BLaER1 (cell line): ENCODE measurements around the gene RTF2.

Source experiments
- H3K27ac ChIP-seq: shearing (Covaris generic); formaldehyde crosslinking; 2 replicates; pipeline ENCODE4 v1.8.1; 2022
- H3K27me3 ChIP-seq: shearing (Covaris generic); formaldehyde crosslinking; 2 replicates; pipeline ENCODE4 v1.8.1; 2022
- H3K36me3 ChIP-seq: shearing (Covaris generic); formaldehyde crosslinking; 2 replicates; pipeline ENCODE4 v1.8.1; 2022
- H3K4me1 ChIP-seq: shearing (Covaris generic); formaldehyde crosslinking; 2 replicates; pipeline ENCODE4 v1.8.1; 2022
- H3K4me2 ChIP-seq: shearing (Covaris generic); formaldehyde crosslinking; 2 replicates; pipeline ENCODE4 v1.8.1; 2022
- H3K4me3 ChIP-seq: shearing (Covaris generic); formaldehyde crosslinking; 2 replicates; pipeline ENCODE4 v1.8.1; 2022
- H3K9ac ChIP-seq: shearing (Covaris generic); formaldehyde crosslinking; 2 replicates; pipeline ENCODE4 v1.8.1; 2022
- H3K9me3 ChIP-seq: shearing (Covaris generic); formaldehyde crosslinking; 2 replicates; pipeline ENCODE4 v1.8.1; 2022
- H4K20me1 ChIP-seq: shearing (Covaris generic); formaldehyde crosslinking; 2 replicates; pipeline ENCODE4 v1.8.1; 2022
- Cebpa-rat ChIP-seq: shearing (Covaris generic); IDR thresholded peaks from 2 replicates; pipeline ENCODE4 v1.8.1; 2022

Gene RTF2

GRCh38 chr20:56437196-56437960 lies 31.0 kb upstream of the RTF2 start:
- Histone ChIP-seq H3K9me3 (no peaks in the 10 kb centered on the region), H3K4me1 (peaks cover 24% of the 10 kb centered on the region), H3K27ac (no peak overlapping the region), H3K36me3 (no peaks in the 10 kb centered on the region), H3K27me3 (no peaks in the 10 kb centered on the region), H3K4me3 (no peak overlapping the region), H3K9ac (no peak overlapping the region), H4K20me1 (no peaks in the 10 kb centered on the region), H3K4me2 (no peak overlapping the region)
- TF ChIP-seq Cebpa-rat = no peak

GRCh38 chr20:56438284-56438683 lies 30.1 kb upstream of the RTF2 start:
- H3K27me3 ChIP-seq = no peaks in the 10 kb centered on the region
- no peak overlapping the region for H3K27ac ChIP-seq
- H3K36me3 ChIP-seq = no peaks in the 10 kb centered on the region
- H3K4me1 ChIP-seq = peaks cover 30% of the 10 kb centered on the region
- no peak overlapping the region for H3K9ac ChIP-seq
- H3K4me2 ChIP-seq = no peak overlapping the region
- no peaks in the 10 kb centered on the region for H4K20me1 ChIP-seq
- H3K4me3 ChIP-seq = no peak overlapping the region
- TF ChIP-seq Cebpa-rat = no peak
- no peaks in the 10 kb centered on the region for H3K9me3 ChIP-seq

- Histone ChIP-seq H3K4me1 (peaks cover 30% of the 10 kb centered on the region), H4K20me1 (no peaks in the 10 kb centered on the region), H3K9ac (no peak overlapping the region), H3K27ac (no peak overlapping the region), H3K27me3 (no peaks in the 10 kb centered on the region), H3K4me3 (no peak overlapping the region), H3K36me3 (no peaks in the 10 kb centered on the region), H3K4me2 (peak overlapping the region; percentile 47), H3K9me3 (no peaks in the 10 kb centered on the region)
- TF ChIP-seq Cebpa-rat = no peak
These were observed 28.6 kb upstream of the RTF2 start for GRCh38 chr20:56439771-56440291.

GRCh38 chr20:56440346-56441007 lies 27.9 kb upstream of the RTF2 start:
- Histone ChIP-seq H3K9me3 (no peaks in the 10 kb centered on the region), H3K4me2 (peak overlapping the region; percentile 47), H3K4me1 (peaks cover 30% of the 10 kb centered on the region), H3K9ac (no peak overlapping the region), H3K27ac (no peak overlapping the region), H3K4me3 (no peak overlapping the region), H4K20me1 (no peaks in the 10 kb centered on the region), H3K27me3 (no peaks in the 10 kb centered on the region), H3K36me3 (no peaks in the 10 kb centered on the region)
- TF ChIP-seq Cebpa-rat = no peak

GRCh38 chr20:56442389-56443365 lies 25.8 kb upstream of the RTF2 start:
- Histone ChIP-seq H3K36me3 (no peaks in the 10 kb centered on the region), H3K4me2 (peak overlapping the region; percentile 18), H3K9me3 (no peaks in the 10 kb centered on the region), H4K20me1 (no peaks in the 10 kb centered on the region), H3K9ac (no peak overlapping the region), H3K4me1 (peaks cover 30% of the 10 kb centered on the region), H3K27ac (no peak overlapping the region), H3K27me3 (no peaks in the 10 kb centered on the region), H3K4me3 (no peak overlapping the region)
- no peak for TF ChIP-seq Cebpa-rat

- Histone ChIP-seq H3K36me3 (no peaks in the 10 kb centered on the region), H3K4me1 (peaks cover 36% of the 10 kb centered on the region), H3K4me2 (no peak overlapping the region), H3K27ac (no peak overlapping the region), H3K9ac (no peak overlapping the region), H4K20me1 (no peaks in the 10 kb centered on the region), H3K4me3 (no peak overlapping the region), H3K9me3 (no peaks in the 10 kb centered on the region), H3K27me3 (no peaks in the 10 kb centered on the region)
- TF ChIP-seq Cebpa-rat = no peak
These were observed 24.5 kb upstream of the RTF2 start for GRCh38 chr20:56443654-56444540.

- Histone ChIP-seq H3K36me3 (no peaks in the 10 kb centered on the region), H3K4me2 (no peak overlapping the region), H3K27ac (no peak overlapping the region), H3K4me3 (no peak overlapping the region), H4K20me1 (no peaks in the 10 kb centered on the region), H3K9ac (no peak overlapping the region), H3K27me3 (no peaks in the 10 kb centered on the region), H3K4me1 (peaks cover 26% of the 10 kb centered on the region), H3K9me3 (no peaks in the 10 kb centered on the region)
- no peak for TF ChIP-seq Cebpa-rat
These were observed 23.3 kb upstream of the RTF2 start for GRCh38 chr20:56445130-56445529.

GRCh38 chr20:56445540-56445939 lies 22.9 kb upstream of the RTF2 start:
- H3K27me3 ChIP-seq = no peaks in the 10 kb centered on the region
- H3K4me1 ChIP-seq = peaks cover 22% of the 10 kb centered on the region
- no peaks in the 10 kb centered on the region for H3K9me3 ChIP-seq
- no peak overlapping the region for H3K4me2 ChIP-seq
- H3K9ac ChIP-seq = no peak overlapping the region
- H3K36me3 ChIP-seq = no peaks in the 10 kb centered on the region
- H3K27ac ChIP-seq = no peak overlapping the region
- H4K20me1 ChIP-seq = no peaks in the 10 kb centered on the region
- TF ChIP-seq Cebpa-rat = no peak
- no peak overlapping the region for H3K4me3 ChIP-seq

- H3K27me3 ChIP-seq = no peaks in the 10 kb centered on the region
- no peak overlapping the region for H3K4me2 ChIP-seq
- H4K20me1 ChIP-seq = no peaks in the 10 kb centered on the region
- H3K4me1 ChIP-seq = peaks cover 13% of the 10 kb centered on the region
- no peak overlapping the region for H3K4me3 ChIP-seq
- no peak overlapping the region for H3K9ac ChIP-seq
- no peak for TF ChIP-seq Cebpa-rat
- H3K36me3 ChIP-seq = no peaks in the 10 kb centered on the region
- H3K9me3 ChIP-seq = no peaks in the 10 kb centered on the region
- no peak overlapping the region for H3K27ac ChIP-seq
These were observed 21.2 kb upstream of the RTF2 start for GRCh38 chr20:56447227-56447626.
